HepG2 (cell line): ENCODE results near the gene BRMS1. TPM values are rescaled to one million over a fixed set of nuclear protein-coding genes. Genes with fewer than 3 reads are reported as not detected.

ENCODE experiments used
- AHDC1 ChIP-seq: sonication (generic); formaldehyde crosslinking; IDR thresholded peaks from 2 replicates; pipeline ENCODE4 v1.5.1; 2020; ENCODE audit warnings: mild to moderate bottlenecking, missing genetic modification reagents, borderline replicate concordance
- ATF7-NPFF ChIP-seq: sonication (generic); formaldehyde crosslinking; IDR thresholded peaks from 2 replicates; pipeline ENCODE4 v1.8.1; 2023; ENCODE audit warnings: mild to moderate bottlenecking, low read depth, missing genetic modification reagents, moderate library complexity
- CEBPG ChIP-seq: IDR thresholded peaks from 2 replicates; pipeline ENCODE4 v1.6.1; 2016
- KDM5B ChIP-seq: sonication (generic); formaldehyde crosslinking; IDR thresholded peaks from 2 replicates; pipeline ENCODE4 v1.4.0; 2020; ENCODE audit warnings: missing genetic modification reagents, mild to moderate bottlenecking, borderline replicate concordance
- SKI ChIP-seq: fragments of 450-650 bp; IDR thresholded peaks from one replicate; pipeline ENCODE4 v1.6.1; 2018; ENCODE audit warnings: mild to moderate bottlenecking; ENCODE audit not compliant: partially characterized antibody
- TFAP4 ChIP-seq: sonication (generic); IDR thresholded peaks from 2 replicates; pipeline ENCODE4 v1.6.1; 2016; ENCODE audit warnings: low read depth, borderline replicate concordance
- ZBTB7B ChIP-seq: sonication (generic); formaldehyde crosslinking; IDR thresholded peaks from 2 replicates; pipeline ENCODE4 v1.4.0; 2020; ENCODE audit warnings: missing genetic modification reagents
- ZFX ChIP-seq: sonication (generic); formaldehyde crosslinking; IDR thresholded peaks from 2 replicates; pipeline ENCODE4 v1.4.0; 2020; ENCODE audit warnings: mild to moderate bottlenecking, low read depth, missing genetic modification reagents, moderate library complexity
- ZNF225 ChIP-seq: sonication (generic); formaldehyde crosslinking; IDR thresholded peaks from 2 replicates; pipeline ENCODE4 v1.4.0; 2020; ENCODE audit warnings: mild to moderate bottlenecking, missing genetic modification reagents
- ZNF543 ChIP-seq: sonication (generic); formaldehyde crosslinking; IDR thresholded peaks from 2 replicates; pipeline ENCODE4 v1.4.0; 2020; ENCODE audit warnings: mild to moderate bottlenecking, missing genetic modification reagents
- ZNF766 ChIP-seq: sonication (generic); formaldehyde crosslinking; IDR thresholded peaks from 2 replicates; pipeline ENCODE4 v1.5.0; 2020; ENCODE audit warnings: missing genetic modification reagents, borderline replicate concordance
- polyA plus RNA-seq, 8 experiments: library from polyadenylated mRNA; depleted of rRNA in 3 of 8; stranded (reverse) in 7 of 8; unstranded in 1 of 8; fragments of >200 nt; fragmentation: Illumina TruSeq in 4 of 8; extraction: Trizol in 4 of 8; gene quantifications; 2 replicates each; pipeline versions ENCODE4 v1.2.1 to v1.2.3, GENCODE V29; 2011 to 2016; ENCODE audit warnings: low read depth in 4 of 8, missing spikeins in 1 of 8, mixed read lengths in 1 of 8; ENCODE audit not compliant: insufficient read depth in 1 of 8
- total RNA-seq, 5 experiments: library from RNA; depleted of rRNA; stranded (reverse); fragments of >200 nt; fragmentation: Illumina TruSeq; extraction: Trizol; gene quantifications; 2 replicates each; pipeline ENCODE4 v1.2.3, GENCODE V29; 2016; ENCODE audit warnings: low read depth in 1 of 5
- TF ChIP-seq, protein P1 (sequence below), 2 experiments: IDR thresholded peaks; 2 replicates each; pipeline ENCODE4 v1.6.1; 2011 to 2012; ENCODE audit warnings: low read length in 2 of 2, borderline replicate concordance in 1 of 2, low read depth in 1 of 2, mild to moderate bottlenecking in 1 of 2, moderate library complexity in 1 of 2
- TF ChIP-seq, protein P2 (sequence below): sonication (generic); formaldehyde crosslinking; IDR thresholded peaks from 2 replicates; pipeline ENCODE4 v1.5.1; 2020; ENCODE audit warnings: mild to moderate bottlenecking, moderate library complexity, missing genetic modification reagents
- TF ChIP-seq, protein P3 (sequence below): sonication (generic); formaldehyde crosslinking; IDR thresholded peaks from 2 replicates; pipeline ENCODE4 v1.9.0; 2022; ENCODE audit warnings: missing genetic modification reagents, mild to moderate bottlenecking, borderline replicate concordance

Gene BRMS1
- total and polyA plus RNA-seq, 2 of the 13 experiments (the other 11 are each of a cell fraction or from before 2014, with no cell fraction given) = 15.8 to 55.7 TPM

GRCh38 chr11:66317723-66318599, 26.9 kb downstream of the BRMS1 start (continued):
- TF ChIP-seq, protein P1, sequence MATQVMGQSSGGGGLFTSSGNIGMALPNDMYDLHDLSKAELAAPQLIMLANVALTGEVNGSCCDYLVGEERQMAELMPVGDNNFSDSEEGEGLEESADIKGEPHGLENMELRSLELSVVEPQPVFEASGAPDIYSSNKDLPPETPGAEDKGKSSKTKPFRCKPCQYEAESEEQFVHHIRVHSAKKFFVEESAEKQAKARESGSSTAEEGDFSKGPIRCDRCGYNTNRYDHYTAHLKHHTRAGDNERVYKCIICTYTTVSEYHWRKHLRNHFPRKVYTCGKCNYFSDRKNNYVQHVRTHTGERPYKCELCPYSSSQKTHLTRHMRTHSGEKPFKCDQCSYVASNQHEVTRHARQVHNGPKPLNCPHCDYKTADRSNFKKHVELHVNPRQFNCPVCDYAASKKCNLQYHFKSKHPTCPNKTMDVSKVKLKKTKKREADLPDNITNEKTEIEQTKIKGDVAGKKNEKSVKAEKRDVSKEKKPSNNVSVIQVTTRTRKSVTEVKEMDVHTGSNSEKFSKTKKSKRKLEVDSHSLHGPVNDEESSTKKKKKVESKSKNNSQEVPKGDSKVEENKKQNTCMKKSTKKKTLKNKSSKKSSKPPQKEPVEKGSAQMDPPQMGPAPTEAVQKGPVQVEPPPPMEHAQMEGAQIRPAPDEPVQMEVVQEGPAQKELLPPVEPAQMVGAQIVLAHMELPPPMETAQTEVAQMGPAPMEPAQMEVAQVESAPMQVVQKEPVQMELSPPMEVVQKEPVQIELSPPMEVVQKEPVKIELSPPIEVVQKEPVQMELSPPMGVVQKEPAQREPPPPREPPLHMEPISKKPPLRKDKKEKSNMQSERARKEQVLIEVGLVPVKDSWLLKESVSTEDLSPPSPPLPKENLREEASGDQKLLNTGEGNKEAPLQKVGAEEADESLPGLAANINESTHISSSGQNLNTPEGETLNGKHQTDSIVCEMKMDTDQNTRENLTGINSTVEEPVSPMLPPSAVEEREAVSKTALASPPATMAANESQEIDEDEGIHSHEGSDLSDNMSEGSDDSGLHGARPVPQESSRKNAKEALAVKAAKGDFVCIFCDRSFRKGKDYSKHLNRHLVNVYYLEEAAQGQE (IDR thresholded peaks at IDR 0.05; ENCODE audit: borderline replicate concordance in 1 of 2, low read depth in 1 of 2, low read length in 2 of 2) = no peak
- TF ChIP-seq KDM5B (CRISPR knock-in tag) (peak; percentile 46; the same call in 1 of the 2 replicates), ATF7-NPFF (no peak), CEBPG (CRISPR knock-in tag) (peak; percentile 95), ZNF766 (no peak), ZBTB7B (CRISPR knock-in tag) (no peak; the same call in 1 of the 2 replicates), ZNF225 (CRISPR knock-in tag) (no peak), ZFX (CRISPR knock-in tag) (peak; percentile 84), AHDC1 (CRISPR knock-in tag) (no peak), SKI (no peak), ZNF543 (CRISPR knock-in tag) (0 out of 2 replicates have a peak, but pooled peaks have one; percentile 26), TFAP4 (peak; percentile 79; the same call in 1 of the 2 replicates)
- TF ChIP-seq, protein P2, sequence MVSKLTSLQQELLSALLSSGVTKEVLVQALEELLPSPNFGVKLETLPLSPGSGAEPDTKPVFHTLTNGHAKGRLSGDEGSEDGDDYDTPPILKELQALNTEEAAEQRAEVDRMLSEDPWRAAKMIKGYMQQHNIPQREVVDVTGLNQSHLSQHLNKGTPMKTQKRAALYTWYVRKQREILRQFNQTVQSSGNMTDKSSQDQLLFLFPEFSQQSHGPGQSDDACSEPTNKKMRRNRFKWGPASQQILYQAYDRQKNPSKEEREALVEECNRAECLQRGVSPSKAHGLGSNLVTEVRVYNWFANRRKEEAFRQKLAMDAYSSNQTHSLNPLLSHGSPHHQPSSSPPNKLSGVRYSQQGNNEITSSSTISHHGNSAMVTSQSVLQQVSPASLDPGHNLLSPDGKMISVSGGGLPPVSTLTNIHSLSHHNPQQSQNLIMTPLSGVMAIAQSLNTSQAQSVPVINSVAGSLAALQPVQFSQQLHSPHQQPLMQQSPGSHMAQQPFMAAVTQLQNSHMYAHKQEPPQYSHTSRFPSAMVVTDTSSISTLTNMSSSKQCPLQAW (CRISPR knock-in tag) = no peak
- TF ChIP-seq, protein P3, sequence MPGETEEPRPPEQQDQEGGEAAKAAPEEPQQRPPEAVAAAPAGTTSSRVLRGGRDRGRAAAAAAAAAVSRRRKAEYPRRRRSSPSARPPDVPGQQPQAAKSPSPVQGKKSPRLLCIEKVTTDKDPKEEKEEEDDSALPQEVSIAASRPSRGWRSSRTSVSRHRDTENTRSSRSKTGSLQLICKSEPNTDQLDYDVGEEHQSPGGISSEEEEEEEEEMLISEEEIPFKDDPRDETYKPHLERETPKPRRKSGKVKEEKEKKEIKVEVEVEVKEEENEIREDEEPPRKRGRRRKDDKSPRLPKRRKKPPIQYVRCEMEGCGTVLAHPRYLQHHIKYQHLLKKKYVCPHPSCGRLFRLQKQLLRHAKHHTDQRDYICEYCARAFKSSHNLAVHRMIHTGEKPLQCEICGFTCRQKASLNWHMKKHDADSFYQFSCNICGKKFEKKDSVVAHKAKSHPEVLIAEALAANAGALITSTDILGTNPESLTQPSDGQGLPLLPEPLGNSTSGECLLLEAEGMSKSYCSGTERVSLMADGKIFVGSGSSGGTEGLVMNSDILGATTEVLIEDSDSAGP (CRISPR knock-in tag) = peak; percentile 43
